H1 (cell line): Measurements from ENCODE around the gene ALK. TPM values are rescaled to one million over a fixed set of nuclear protein-coding genes. Genes with fewer than 3 reads are reported as not detected.

Experiments used
- CTCF ChIA-PET: fragments of 300-600 bp; sonication (Branson Sonifier 250); formaldehyde crosslinking; loops from one replicate; lab custom pipeline; 2021; ENCODE audit not compliant: partially characterized antibody; lab: Charles Lee
- POLR2A ChIA-PET: fragments of 300-600 bp; sonication (Branson Sonifier 250); formaldehyde crosslinking; loops from one replicate; lab custom pipeline; 2021; ENCODE audit warnings: inconsistent platforms; ENCODE audit not compliant: partially characterized antibody; lab: Charles Lee
- DNase-seq, 2 experiments: peaks; one replicate each; pipeline versions ENCODE4 v3.0.0 to v3.0.0-alpha.2; 2010 to 2022; ENCODE audit warnings: low spot score in 2 of 2, low read depth in 1 of 2, mixed read lengths in 1 of 2
- FAIRE-seq: peaks from 2 replicates; lab custom pipeline; 2011; peaks lifted over from hg19 to GRCh38; lab: Jason Lieb, UNC
- H2AFZ ChIP-seq: 2 replicates; pipeline ENCODE4 v1.8.1; 2012; ENCODE audit warnings: low read length, inconsistent platforms
- H2AK5ac ChIP-seq: 2 replicates; pipeline ENCODE4 v1.6.1; 2013; ENCODE audit warnings: low read depth, low read length
- H2BK120ac ChIP-seq: replicated peaks from 2 replicates; pipeline ENCODE3; 2013; ENCODE audit warnings: low read depth, low read length, inconsistent platforms
- H2BK12ac ChIP-seq: 2 replicates; pipeline ENCODE4 v1.6.1; 2013; ENCODE audit warnings: low read depth, low read length
- H2BK15ac ChIP-seq: 2 replicates; pipeline ENCODE4 v1.6.1; 2013; ENCODE audit warnings: low read length
- H2BK20ac ChIP-seq: 2 replicates; pipeline ENCODE4 v1.6.1; 2013; ENCODE audit warnings: low read length
- H2BK5ac ChIP-seq: 2 replicates; pipeline ENCODE4 v1.6.1; 2013; ENCODE audit warnings: low read depth, low read length
- H3K14ac ChIP-seq: 2 replicates; pipeline ENCODE4 v1.6.1; 2013; ENCODE audit warnings: inconsistent platforms; ENCODE audit not compliant: insufficient read length
- H3K18ac ChIP-seq: 2 replicates; pipeline ENCODE4 v1.6.1; 2013; ENCODE audit warnings: low read length; ENCODE audit errors: extremely low read depth
- H3K23ac ChIP-seq: 2 replicates; pipeline ENCODE4 v1.6.1; 2013; ENCODE audit warnings: inconsistent platforms; ENCODE audit not compliant: insufficient read length
- H3K23me2 ChIP-seq: 2 replicates; pipeline ENCODE4 v1.6.1; 2013; ENCODE audit warnings: low read depth, low read length
- H3K27ac ChIP-seq: 2 replicates; pipeline ENCODE4 v1.6.1; 2011; ENCODE audit warnings: low read depth, low read length, inconsistent platforms
- H3K27me3 ChIP-seq, 4 experiments: replicated peaks in 1 of 4; 1 replicate in 1 of 4; 2 replicates in 3 of 4; pipeline versions ENCODE4 v1.6.1 to v1.8.1; 2011 to 2013; ENCODE audit warnings: low read length in 3 of 4, mild to moderate bottlenecking in 3 of 4, inconsistent platforms in 2 of 4, mixed read lengths in 2 of 4, moderate library complexity in 1 of 4; ENCODE audit not compliant: control insufficient read depth in 3 of 4, insufficient read depth in 3 of 4; ENCODE audit errors: extremely low read depth in 1 of 4
- H3K36me3 ChIP-seq, 4 experiments: 2 replicates each; pipeline versions ENCODE4 v1.6.1 to v1.8.1; 2011 to 2013; ENCODE audit warnings: mild to moderate bottlenecking in 4 of 4, low read length in 3 of 4, moderate library complexity in 2 of 4, control low read depth in 1 of 4, inconsistent platforms in 1 of 4; ENCODE audit not compliant: insufficient read depth in 4 of 4, control insufficient read depth in 2 of 4
- H3K4ac ChIP-seq: replicated peaks from 2 replicates; pipeline ENCODE3; 2013; ENCODE audit warnings: low read length, low read depth, mixed read lengths, inconsistent platforms; ENCODE audit not compliant: insufficient read length
- H3K4me1 ChIP-seq, 4 experiments: replicated peaks in 1 of 4; 1 replicate in 1 of 4; 2 replicates in 3 of 4; pipeline versions ENCODE4 v1.6.1 to v1.8.1; 2011 to 2013; ENCODE audit warnings: low read length in 3 of 4, inconsistent platforms in 2 of 4, mixed read lengths in 1 of 4; ENCODE audit not compliant: insufficient read depth in 4 of 4, control insufficient read depth in 3 of 4
- H3K4me2 ChIP-seq, 2 experiments: 2 replicates each; pipeline versions ENCODE4 v1.6.1 to v1.8.1; 2011 to 2013; ENCODE audit warnings: low read depth in 2 of 2, low read length in 2 of 2, control low read depth in 1 of 2, inconsistent platforms in 1 of 2, mild to moderate bottlenecking in 1 of 2; ENCODE audit not compliant: insufficient read depth in 1 of 2
- H3K4me3 ChIP-seq, 4 experiments: fragments of 200-600, 300-600 bp in 1 of 4; sonication (generic), shearing (Covaris generic), sonication (Bioruptor Twin) in 1 of 4; 2 replicates each; pipeline versions ENCODE4 v1.5.1 to v1.8.1; 2011 to 2016; ENCODE audit warnings: low read length in 4 of 4, low read depth in 3 of 4, control low read depth in 2 of 4, inconsistent platforms in 2 of 4, mild to moderate bottlenecking in 2 of 4, mixed read lengths in 1 of 4, moderate library complexity in 1 of 4; ENCODE audit not compliant: insufficient read depth in 2 of 4; ENCODE audit errors: extremely low read depth in 1 of 4
- H3K56ac ChIP-seq: replicated peaks from 2 replicates; pipeline ENCODE3; 2013; ENCODE audit warnings: low read depth, mild to moderate bottlenecking, mixed read lengths, low read length, inconsistent platforms; ENCODE audit not compliant: insufficient read length
- H3K79me1 ChIP-seq: 2 replicates; pipeline ENCODE4 v1.6.1; 2013; ENCODE audit warnings: low read depth, low read length, control low read depth
- H3K79me2 ChIP-seq, 2 experiments: 2 replicates each; pipeline versions ENCODE4 v1.6.1 to v1.8.1; 2012 to 2013; ENCODE audit warnings: low read length in 2 of 2, mild to moderate bottlenecking in 2 of 2, inconsistent platforms in 1 of 2; ENCODE audit not compliant: insufficient read depth in 2 of 2, control insufficient read depth in 1 of 2
- H3K9ac ChIP-seq, 4 experiments: replicated peaks in 1 of 4; 1 replicate in 1 of 4; 2 replicates in 3 of 4; pipeline versions ENCODE4 v1.6.1 to v1.8.1; 2011 to 2013; ENCODE audit warnings: low read depth in 3 of 4, low read length in 3 of 4, control low read depth in 2 of 4, mild to moderate bottlenecking in 2 of 4, moderate library complexity in 2 of 4, inconsistent platforms in 1 of 4; ENCODE audit errors: extremely low read depth in 1 of 4
- H3K9me3 ChIP-seq, 2 experiments: 2 replicates each; pipeline versions ENCODE4 v1.6.1 to v1.8.1; 2012 to 2013; ENCODE audit warnings: mild to moderate bottlenecking in 2 of 2, moderate library complexity in 2 of 2, control low read depth in 1 of 2, inconsistent platforms in 1 of 2, low read depth in 1 of 2, low read length in 1 of 2, mixed read lengths in 1 of 2; ENCODE audit not compliant: insufficient read depth in 2 of 2
- H4K20me1 ChIP-seq, 2 experiments: replicated peaks in 1 of 2; 2 replicates each; pipeline versions ENCODE3 to v1.8.1; 2011 to 2013; ENCODE audit warnings: inconsistent platforms in 2 of 2, low read length in 2 of 2, mild to moderate bottlenecking in 1 of 2; ENCODE audit not compliant: insufficient read depth in 2 of 2, control insufficient read depth in 1 of 2
- H4K5ac ChIP-seq: 2 replicates; pipeline ENCODE4 v1.6.1; 2013; ENCODE audit warnings: low read length, low read depth, mixed read lengths, inconsistent platforms; ENCODE audit not compliant: insufficient read length
- H4K8ac ChIP-seq: 2 replicates; pipeline ENCODE4 v1.8.0; 2013; ENCODE audit warnings: mild to moderate bottlenecking, moderate library complexity, low read length, inconsistent platforms; ENCODE audit not compliant: insufficient read depth; ENCODE audit errors: extremely low read depth
- H4K91ac ChIP-seq: replicated peaks from 2 replicates; pipeline ENCODE3; 2013; ENCODE audit warnings: low read length, mixed read lengths, inconsistent platforms; ENCODE audit not compliant: insufficient read length
- ATF2 ChIP-seq: IDR thresholded peaks from 2 replicates; pipeline ENCODE4 v1.6.1; 2012; ENCODE audit warnings: low read length, inconsistent platforms
- BACH1 ChIP-seq: IDR thresholded peaks from 2 replicates; pipeline ENCODE4 v1.6.1; 2012; ENCODE audit warnings: low read length, improper control_type of control experiment
- POU5F1 ChIP-seq: IDR thresholded peaks from 2 replicates; pipeline ENCODE4 v1.6.1; 2011; ENCODE audit warnings: low read depth, mild to moderate bottlenecking, low read length, moderate library complexity
- RBBP5 ChIP-seq: IDR thresholded peaks from 2 replicates; pipeline ENCODE4 v1.7.1; 2012; ENCODE audit warnings: low read depth, mild to moderate bottlenecking, inconsistent platforms, low read length, moderate library complexity, borderline replicate concordance
- SAP30 ChIP-seq: fragments of 300-600 bp; sonication (generic); IDR thresholded peaks from 2 replicates; pipeline ENCODE4 v1.7.1; 2012; ENCODE audit warnings: low read length, moderate library complexity, mild to moderate bottlenecking, inconsistent platforms; ENCODE audit not compliant: insufficient read depth, insufficient replicate concordance
- SIN3A ChIP-seq, 2 experiments: IDR thresholded peaks in 1 of 2; conservative IDR thresholded peaks in 1 of 2; 2 replicates each; pipeline ENCODE4 v1.6.1; 2011 to 2012; ENCODE audit warnings: low read length in 2 of 2, improper control_type of control experiment in 1 of 2, low read depth in 1 of 2, mild to moderate bottlenecking in 1 of 2
- SP1 ChIP-seq: IDR thresholded peaks from 2 replicates; pipeline ENCODE4 v1.6.1; 2011; ENCODE audit warnings: low read depth, low read length
- USF2 ChIP-seq: IDR thresholded peaks from 2 replicates; pipeline ENCODE4 v1.6.1; 2011; ENCODE audit warnings: low read length, improper control_type of control experiment
- YY1 ChIP-seq: IDR thresholded peaks from 2 replicates; pipeline ENCODE4 v1.6.1; 2011; ENCODE audit warnings: low read depth, mild to moderate bottlenecking, low read length
- WGBS, 2 experiments: shearing (Covaris generic) in 1 of 2; methylation state at CpG; one replicate each; pipeline versions ENCODE4 v1.1.6 to v1.1.7; 2013 to 2015; ENCODE audit warnings: low lambda C conversion rate in 2 of 2, mixed read lengths in 2 of 2, inconsistent platforms in 1 of 2, low coverage in 1 of 2, missing lambda C conversion rate in 1 of 2; ENCODE audit not compliant: insufficient replicate concordance in 2 of 2, insufficient coverage in 1 of 2, insufficient read length in 1 of 2; ENCODE audit errors: extremely low coverage in 1 of 2, missing lambda C conversion rate in 1 of 2; 5-methylcytosine and 5-hydroxymethylcytosine counted together
- polyA plus RNA-seq, 7 experiments: library from polyadenylated mRNA; depleted of rRNA in 3 of 7; stranded (reverse) in 5 of 7; unstranded in 2 of 7; fragments of >200 nt in 5 of 7; fragments of 200-250 nt in 2 of 7; gene quantifications; 1 replicate in 5 of 7; 2 replicates in 1 of 7; 4 replicates in 1 of 7; pipeline versions ENCODE4 v1.2.1 to v1.2.3, GENCODE V29; 2011 to 2013; ENCODE audit warnings: missing spikeins in 2 of 7, mixed read lengths in 2 of 7
- total RNA-seq: library from RNA; stranded (reverse); fragmentation: NEBNext Ultra II Directional; extraction: Animal tissue kit (Norgen Biotek cat#: 25700); gene quantifications from 2 replicates; pipeline ENCODE4 v1.2.1, GENCODE V29; 2021

The ALK gene
- total and polyA plus RNA-seq, 2 of the 8 experiments (the other 6 are each of a cell fraction or from before 2014, with no cell fraction given), result 0.02 to 0.09 TPM

GRCh38 chr2:29263886-29264285 lies 657.5 kb downstream of the ALK start:
- DNase-seq (no peak), FAIRE-seq (no peak)
- Histone ChIP-seq H3K79me2 (no peaks in the 10 kb centered on the region), H3K79me1 (no peaks in the 10 kb centered on the region), H2BK120ac (no peak overlapping the region), H2AK5ac (no peak overlapping the region), H3K9me3 (no peaks in the 10 kb centered on the region), H3K23me2 (no peaks in the 10 kb centered on the region), H3K36me3 (no peaks in the 10 kb centered on the region), H3K4me2 (no peak overlapping the region), H3K4ac (no peak overlapping the region), H3K23ac (no peak overlapping the region), H3K56ac (no peak overlapping the region), H3K18ac (no peak overlapping the region), H4K20me1 (no peaks in the 10 kb centered on the region), H3K27ac (no peak overlapping the region), H3K4me1 (no peaks in the 10 kb centered on the region), H4K91ac (no peak overlapping the region), H2BK5ac (no peak overlapping the region), H3K27me3 (no peaks in the 10 kb centered on the region), H2BK12ac (no peak overlapping the region), H2BK15ac (no peak overlapping the region), H2AFZ (no peak overlapping the region), H3K9ac (no peak overlapping the region), H3K14ac (no peak overlapping the region), H2BK20ac (no peak overlapping the region), H3K4me3 (no peak overlapping the region), H4K5ac (no peak overlapping the region), H4K8ac (peak overlapping the region; percentile 23; the same call in 1 of the 2 replicates)
- WGBS, 2 experiments, result 96% methylated on average over 4 of the region's 5 CpGs; no CpG with 5 or more reads in 1 of the 2 experiments
- ChIA-PET POLR2A (no interaction called here), CTCF (interaction anchor here (1.5 kb wide), 1 partner anchor 19 kb away, joined by 4 read pairs; no protein-coding TSS in a partner anchor)
- TF ChIP-seq SIN3A (conservative IDR thresholded peaks at IDR 0.05 in 1 of 2, IDR thresholded peaks at IDR 0.05 in 1 of 2; ENCODE audit: low read depth in 1 of 2, low read length in 2 of 2) (no peak), RBBP5 (no peak), USF2 (no peak), BACH1 (no peak), SP1 (no peak), POU5F1 (no peak), ATF2 (no peak), YY1 (no peak), SAP30 (no peak)
